ENCODE data around the gene FAM204A.

FAM204A gene

GRCh38 chr10:118276204-118276603 is 65.9 kb downstream of the FAM204A start:
- ChIA-PET POLR2A (no interaction called here), CTCF (no interaction called here)
- no peak for TF ChIP-seq CTBP1 (IDR thresholded peaks at IDR 0.05; ENCODE audit: borderline replicate concordance)
- TF ChIP-seq TARDBP (IDR thresholded peaks at IDR 0.05), result no peak
- TF ChIP-seq ELF4 (IDR thresholded peaks at IDR 0.05), result no peak
- no peak for TF ChIP-seq FOXM1 (IDR thresholded peaks at IDR 0.05; ENCODE audit: borderline replicate concordance)
- no peak for TF ChIP-seq L3MBTL2 (conservative IDR thresholded peaks at IDR 0.05)
- TF ChIP-seq HDGF (IDR thresholded peaks at IDR 0.05; ENCODE audit: borderline replicate concordance), result no peak
- TF ChIP-seq PKNOX1 (IDR thresholded peaks at IDR 0.05), result no peak
- no peak for TF ChIP-seq SP1 (IDR thresholded peaks at IDR 0.05)
- no peak for TF ChIP-seq ZNF384 (IDR thresholded peaks at IDR 0.05)
- TF ChIP-seq LEF1 (IDR thresholded peaks at IDR 0.05; ENCODE audit: borderline replicate concordance), result no peak
- TF ChIP-seq NFRKB (IDR thresholded peaks at IDR 0.05), result no peak
- no peak for TF ChIP-seq FOXK2 (IDR thresholded peaks at IDR 0.05)
- TF ChIP-seq SUZ12 (IDR thresholded peaks at IDR 0.05), result no peak
- no peak for TF ChIP-seq FOXA1 (IDR thresholded peaks at IDR 0.05)
- TF ChIP-seq BHLHE40 (IDR thresholded peaks at IDR 0.05; ENCODE audit: borderline replicate concordance), result no peak
- TF ChIP-seq ARNT (IDR thresholded peaks at IDR 0.05), result no peak
- DNase-seq (ENCODE audit: extremely low spot score), result no peak

- ChIA-PET POLR2A (no interaction called here), CTCF (no interaction called here)
- TF ChIP-seq ELF4 (IDR thresholded peaks at IDR 0.05) (no peak), FOXM1 (IDR thresholded peaks at IDR 0.05; ENCODE audit: borderline replicate concordance) (no peak), SP1 (IDR thresholded peaks at IDR 0.05) (no peak), LEF1 (IDR thresholded peaks at IDR 0.05; ENCODE audit: borderline replicate concordance) (no peak), NFRKB (IDR thresholded peaks at IDR 0.05) (no peak), FOXA1 (IDR thresholded peaks at IDR 0.05) (no peak), HDGF (IDR thresholded peaks at IDR 0.05; ENCODE audit: borderline replicate concordance) (no peak), BHLHE40 (IDR thresholded peaks at IDR 0.05; ENCODE audit: borderline replicate concordance) (no peak), TARDBP (IDR thresholded peaks at IDR 0.05) (no peak), ZNF384 (IDR thresholded peaks at IDR 0.05) (no peak), ARNT (IDR thresholded peaks at IDR 0.05) (no peak), FOXK2 (IDR thresholded peaks at IDR 0.05) (no peak), PKNOX1 (IDR thresholded peaks at IDR 0.05) (no peak)
- no peak for DNase-seq (ENCODE audit: extremely low spot score)
These were observed 68.5 kb downstream of the FAM204A start for GRCh38 chr10:118273662-118274061.

GRCh38 chr10:118272767-118273166 is 69.4 kb downstream of the FAM204A start:
- CTCF ChIA-PET, result interaction anchor here (1.2 kb wide), 1 partner anchor 13 kb away, joined by 7 read pairs; no protein-coding TSS in a partner anchor
- no peak for DNase-seq (ENCODE audit: extremely low spot score)
- POLR2A ChIA-PET, result no interaction called here
- TF ChIP-seq CTBP1 (IDR thresholded peaks at IDR 0.05; ENCODE audit: borderline replicate concordance), result no peak
- TF ChIP-seq LEF1 (IDR thresholded peaks at IDR 0.05; ENCODE audit: borderline replicate concordance), result no peak
- no peak for TF ChIP-seq SP1 (IDR thresholded peaks at IDR 0.05)
- TF ChIP-seq HDGF (IDR thresholded peaks at IDR 0.05; ENCODE audit: borderline replicate concordance), result no peak
- no peak for TF ChIP-seq ZNF384 (IDR thresholded peaks at IDR 0.05)
- no peak for TF ChIP-seq TARDBP (IDR thresholded peaks at IDR 0.05)
- TF ChIP-seq L3MBTL2 (conservative IDR thresholded peaks at IDR 0.05), result no peak
- TF ChIP-seq NFRKB (IDR thresholded peaks at IDR 0.05), result no peak
- TF ChIP-seq SUZ12 (IDR thresholded peaks at IDR 0.05), result no peak

GRCh38 chr10:118272149-118272721 is 69.9 kb downstream of the FAM204A start:
- no peak for DNase-seq (ENCODE audit: extremely low spot score)
- TF ChIP-seq FOXK2 (IDR thresholded peaks at IDR 0.05) (no peak), ARNT (IDR thresholded peaks at IDR 0.05) (no peak), TARDBP (IDR thresholded peaks at IDR 0.05) (no peak), BHLHE40 (IDR thresholded peaks at IDR 0.05; ENCODE audit: borderline replicate concordance) (no peak), ELF4 (IDR thresholded peaks at IDR 0.05) (no peak), L3MBTL2 (conservative IDR thresholded peaks at IDR 0.05) (no peak)
- ChIA-PET POLR2A (no interaction called here), CTCF (interaction anchor here (1.2 kb wide), 1 partner anchor 13 kb away, joined by 7 read pairs; no protein-coding TSS in a partner anchor)

GRCh38 chr10:118271671-118272070 is 70.5 kb downstream of the FAM204A start:
- DNase-seq (ENCODE audit: extremely low spot score), result no peak
- ChIA-PET CTCF (interaction anchor here (0.8 to 1.2 kb wide), 2 partner anchors 12 kb away, joined by 3 to 7 read pairs; no protein-coding TSS in a partner anchor), POLR2A (no interaction called here)
- no peak for TF ChIP-seq TARDBP (IDR thresholded peaks at IDR 0.05)
- no peak for TF ChIP-seq FOXA1 (IDR thresholded peaks at IDR 0.05)

- CTCF ChIA-PET, result no interaction called here
- POLR2A ChIA-PET, result no interaction called here
- no peak for DNase-seq (ENCODE audit: extremely low spot score)
- TF ChIP-seq PKNOX1 (IDR thresholded peaks at IDR 0.05), result no peak
- no peak for TF ChIP-seq LEF1 (IDR thresholded peaks at IDR 0.05; ENCODE audit: borderline replicate concordance)
- no peak for TF ChIP-seq FOXM1 (IDR thresholded peaks at IDR 0.05; ENCODE audit: borderline replicate concordance)
- TF ChIP-seq CTBP1 (IDR thresholded peaks at IDR 0.05; ENCODE audit: borderline replicate concordance), result no peak
- TF ChIP-seq TARDBP (IDR thresholded peaks at IDR 0.05), result no peak
- no peak for TF ChIP-seq ZNF384 (IDR thresholded peaks at IDR 0.05)
- TF ChIP-seq SP1 (IDR thresholded peaks at IDR 0.05), result no peak
- TF ChIP-seq FOXK2 (IDR thresholded peaks at IDR 0.05), result no peak
- TF ChIP-seq SUZ12 (IDR thresholded peaks at IDR 0.05), result no peak
- TF ChIP-seq FOXA1 (IDR thresholded peaks at IDR 0.05), result no peak
- TF ChIP-seq NFRKB (IDR thresholded peaks at IDR 0.05), result no peak
- TF ChIP-seq ELF4 (IDR thresholded peaks at IDR 0.05), result no peak
- no peak for TF ChIP-seq L3MBTL2 (conservative IDR thresholded peaks at IDR 0.05)
These were observed 75.9 kb downstream of the FAM204A start for GRCh38 chr10:118266098-118266748.

Data from HEK293T (cell line).